GM12878 (cell line): ENCODE measurements around the gene DNASE2. TPM values are rescaled to one million over a fixed set of nuclear protein-coding genes. Genes with fewer than 3 reads are reported as not detected.

Source experiments
- CBFB ChIP-seq: IDR thresholded peaks from 2 replicates; pipeline ENCODE4 v1.6.1; 2016; ENCODE audit warnings: antibody characterized with exemption, low read depth
- CTCF ChIP-seq, 3 experiments: IDR thresholded peaks in 2 of 3; conservative IDR thresholded peaks in 1 of 3; 2 replicates each; pipeline ENCODE4 v1.5.1; 2011; ENCODE audit warnings: low read depth in 3 of 3, low read length in 3 of 3, mild to moderate bottlenecking in 3 of 3, control low read depth in 2 of 3, moderate library complexity in 2 of 3, inconsistent platforms in 1 of 3, mixed read lengths in 1 of 3; ENCODE audit not compliant: control insufficient read depth in 2 of 3, insufficient read depth in 1 of 3; ENCODE audit errors: extremely low read depth in 1 of 3
- EGR1 ChIP-seq, 2 experiments: IDR thresholded peaks; 1 replicate in 1 of 2; 2 replicates in 1 of 2; pipeline ENCODE4 v1.6.1; 2011 to 2012; ENCODE audit warnings: low read depth in 2 of 2, low read length in 2 of 2, borderline replicate concordance in 1 of 2, mild to moderate bottlenecking in 1 of 2, moderate library complexity in 1 of 2
- EP300 ChIP-seq, 2 experiments: fragments of 150-350 bp in 1 of 2; IDR thresholded peaks; 2 replicates each; pipeline ENCODE4 v1.6.1; 2011 to 2012; ENCODE audit warnings: low read depth in 2 of 2, low read length in 2 of 2, borderline replicate concordance in 1 of 2, improper control_type of control experiment in 1 of 2, inconsistent platforms in 1 of 2; ENCODE audit not compliant: control insufficient read depth in 1 of 2
- HCFC1 ChIP-seq: fragments of 150-350 bp; IDR thresholded peaks from 2 replicates; pipeline ENCODE4 v1.6.1; 2014; ENCODE audit warnings: low read length
- IRF3 ChIP-seq: fragments of 450-650 bp; IDR thresholded peaks from 2 replicates; pipeline ENCODE4 v1.6.1; 2014; ENCODE audit warnings: mild to moderate bottlenecking
- MXI1 ChIP-seq: fragments of 150-350 bp; IDR thresholded peaks from 2 replicates; pipeline ENCODE4 v1.6.1; 2011; ENCODE audit warnings: low read depth, mild to moderate bottlenecking, inconsistent platforms, low read length, improper control_type of control experiment
- NKRF ChIP-seq: fragments of 450-650 bp; conservative IDR thresholded peaks from 2 replicates; pipeline ENCODE4 v1.6.1; 2017; ENCODE audit warnings: mild to moderate bottlenecking, moderate library complexity
- PKNOX1 ChIP-seq: fragments of 450-650 bp; IDR thresholded peaks from 2 replicates; pipeline ENCODE4 v1.6.1; 2016; ENCODE audit warnings: mild to moderate bottlenecking
- POLR2AphosphoS2 ChIP-seq: IDR thresholded peaks from 2 replicates; pipeline ENCODE4 v1.6.1; 2011; ENCODE audit warnings: low read depth, mild to moderate bottlenecking, low read length, improper control_type of control experiment, moderate library complexity
- SPI1 ChIP-seq: IDR thresholded peaks from 2 replicates; pipeline ENCODE4 v1.6.1; 2011; ENCODE audit warnings: low read depth, mild to moderate bottlenecking, low read length, moderate library complexity, borderline replicate concordance; ENCODE audit not compliant: insufficient read depth
- STAT1 ChIP-seq: fragments of 450-650 bp; conservative IDR thresholded peaks from 2 replicates; pipeline ENCODE4 v1.6.1; 2014; ENCODE audit warnings: antibody characterized with exemption, mild to moderate bottlenecking
- TAF1 ChIP-seq: IDR thresholded peaks from 2 replicates; pipeline ENCODE4 v1.6.1; 2011; ENCODE audit warnings: mild to moderate bottlenecking, low read depth, low read length, borderline replicate concordance
- YY1 ChIP-seq: IDR thresholded peaks from 2 replicates; pipeline ENCODE4 v1.6.1; 2011; ENCODE audit warnings: low read depth, mild to moderate bottlenecking, low read length
- ZBTB40 ChIP-seq: fragments of 450-650 bp; IDR thresholded peaks from 2 replicates; pipeline ENCODE4 v1.6.1; 2016; ENCODE audit warnings: mild to moderate bottlenecking, moderate library complexity, borderline replicate concordance
- ZZZ3 ChIP-seq: IDR thresholded peaks from 2 replicates; pipeline ENCODE4 v1.6.1; 2011; ENCODE audit warnings: low read depth; ENCODE audit not compliant: control insufficient read depth, insufficient read length
- polyA plus RNA-seq, 11 experiments: library from polyadenylated mRNA; depleted of rRNA in 4 of 11; unstranded in 6 of 11; stranded (reverse) in 5 of 11; fragments of >200 nt; fragmentation: Nextera tagmentation in 4 of 11; fragmentation: Illumina TruSeq in 1 of 11; extraction: Ambion mirVana in 4 of 11; extraction: Trizol in 1 of 11; gene quantifications; 1 replicate in 1 of 11; 2 replicates in 10 of 11; pipeline versions ENCODE4 v1.2.1 to v1.2.3, GENCODE V29; 2011 to 2016; ENCODE audit warnings: inconsistent platforms in 2 of 11, missing spikeins in 2 of 11, low read depth in 1 of 11
- total RNA-seq, 4 experiments: library from RNA; depleted of rRNA in 3 of 4; stranded (reverse); fragments of >200 nt in 3 of 4; fragmentation: Illumina TruSeq in 1 of 4; extraction: Trizol in 1 of 4; gene quantifications; 2 replicates each; pipeline versions ENCODE4 v1.2.1 to v1.2.3, GENCODE V29; 2013 to 2021

DNASE2 gene
- total and polyA plus RNA-seq, 10 of the 15 experiments (the other 5 are each of a cell fraction or from before 2014, with no cell fraction given), result 4.9 to 32.1 (median 22.0) TPM

- 0 out of 2 replicates have a peak, but pooled peaks have one; percentile 20 for TF ChIP-seq HCFC1
- no peak for TF ChIP-seq STAT1
- TF ChIP-seq POLR2AphosphoS2, result no peak
- TF ChIP-seq TAF1, result 0 out of 2 replicates have a peak, but pooled peaks have one; percentile 35
- 0 out of 3 replicates have a peak, but pooled peaks of 1 of the 2 experiments have one; percentile 15 for TF ChIP-seq EGR1 (IDR thresholded peaks at IDR 0.05; ENCODE audit: borderline replicate concordance in 1 of 2, low read depth in 2 of 2, low read length in 2 of 2)
- TF ChIP-seq SPI1, result no peak
- no peak for TF ChIP-seq ZBTB40
- 0 out of 4 replicates have a peak, but pooled peaks of 1 of the 2 experiments have one; percentile 37 for TF ChIP-seq EP300 (IDR thresholded peaks at IDR 0.05; ENCODE audit: borderline replicate concordance in 1 of 2, control insufficient read depth in 1 of 2, low read depth in 2 of 2, low read length in 2 of 2)
- 0 out of 6 replicates have a peak, but pooled peaks of 1 of the 3 experiments have one; percentile 1 for TF ChIP-seq CTCF (IDR thresholded peaks at IDR 0.05 in 2 of 3, conservative IDR thresholded peaks at IDR 0.05 in 1 of 3; ENCODE audit: control insufficient read depth in 2 of 3, extremely low read depth in 1 of 3, insufficient read depth in 1 of 3, low read depth in 3 of 3, low read length in 3 of 3)
- no peak for TF ChIP-seq ZZZ3
- peak; percentile 76 for TF ChIP-seq YY1
- no peak for TF ChIP-seq MXI1
- no peak for TF ChIP-seq IRF3
- TF ChIP-seq NKRF, result no peak
- TF ChIP-seq PKNOX1, result no peak
- TF ChIP-seq CBFB, result no peak
Observed at GRCh38 chr19:12867120-12868099, 13.8 kb downstream of the DNASE2 start (continued).
